ENCODE data around the gene FCHSD2.
"Not testable (repeated sequence)": the region's sequence is repeated elsewhere in the genome, so short reads cannot be mapped to it uniquely, and the experiment has no call there.

FCHSD2 gene

DNA sequence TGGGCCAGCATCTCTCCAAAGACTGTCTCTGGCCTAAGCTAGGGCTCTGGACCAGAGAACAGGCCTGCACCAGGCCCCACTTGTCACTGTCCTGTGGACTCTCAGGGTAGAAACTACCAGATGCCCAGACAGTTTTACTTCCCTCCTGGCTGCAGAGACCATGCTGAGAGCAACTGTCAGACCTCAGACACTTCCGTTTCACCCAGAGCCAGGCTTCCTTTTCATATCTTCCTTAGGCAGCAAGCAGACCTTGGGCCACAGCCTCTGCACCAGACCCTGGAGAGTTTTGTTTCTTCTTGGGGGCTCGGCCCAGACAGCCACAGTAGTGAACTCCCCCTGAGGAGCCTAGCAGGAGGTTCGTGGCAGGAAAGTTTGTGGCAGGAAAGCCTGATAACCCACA lies 12.1 kb upstream of the FCHSD2 start:
- H3K4me3 ChIP-seq (ENCODE audit: low read length), result peak overlapping the region; percentile 14
- peak; percentile 96 for DNase-seq (ENCODE audit: low read depth, low spot score)

DNA sequence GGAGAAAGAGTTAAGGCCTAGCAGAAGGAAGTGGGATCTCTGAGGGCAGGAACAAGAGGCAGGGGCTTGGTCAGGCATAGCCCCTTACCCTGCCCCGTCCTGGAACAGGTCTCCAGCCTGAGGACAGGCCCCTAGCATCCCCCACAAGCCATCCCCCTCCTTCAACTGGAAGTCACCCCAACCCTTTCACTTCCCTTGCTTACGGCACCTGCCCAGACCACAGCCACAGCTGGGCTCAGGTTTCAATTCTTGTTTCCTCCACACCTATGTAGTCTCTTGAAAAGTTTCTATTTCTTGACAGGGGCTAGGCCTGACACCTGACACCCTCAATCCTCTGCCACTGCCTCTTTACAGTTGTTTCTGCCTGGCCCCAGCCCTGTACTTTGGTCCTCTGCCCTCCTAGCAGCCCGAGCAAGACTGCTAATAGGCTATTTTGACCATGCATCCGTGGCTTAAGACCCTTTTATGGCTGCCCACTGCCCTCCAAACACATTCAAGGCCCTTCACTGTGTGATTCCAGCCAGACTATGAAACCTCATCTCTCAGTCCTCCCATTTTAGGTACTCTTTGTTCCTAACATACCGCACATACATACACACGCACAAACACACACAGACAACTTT lies 10.9 kb upstream of the FCHSD2 start:
- H3K4me3 ChIP-seq (ENCODE audit: low read length), result peak overlapping the region; percentile 20; the same call in 1 of the 2 replicates
- DNase-seq (ENCODE audit: low read depth, low spot score), result peak; percentile 92

DNA sequence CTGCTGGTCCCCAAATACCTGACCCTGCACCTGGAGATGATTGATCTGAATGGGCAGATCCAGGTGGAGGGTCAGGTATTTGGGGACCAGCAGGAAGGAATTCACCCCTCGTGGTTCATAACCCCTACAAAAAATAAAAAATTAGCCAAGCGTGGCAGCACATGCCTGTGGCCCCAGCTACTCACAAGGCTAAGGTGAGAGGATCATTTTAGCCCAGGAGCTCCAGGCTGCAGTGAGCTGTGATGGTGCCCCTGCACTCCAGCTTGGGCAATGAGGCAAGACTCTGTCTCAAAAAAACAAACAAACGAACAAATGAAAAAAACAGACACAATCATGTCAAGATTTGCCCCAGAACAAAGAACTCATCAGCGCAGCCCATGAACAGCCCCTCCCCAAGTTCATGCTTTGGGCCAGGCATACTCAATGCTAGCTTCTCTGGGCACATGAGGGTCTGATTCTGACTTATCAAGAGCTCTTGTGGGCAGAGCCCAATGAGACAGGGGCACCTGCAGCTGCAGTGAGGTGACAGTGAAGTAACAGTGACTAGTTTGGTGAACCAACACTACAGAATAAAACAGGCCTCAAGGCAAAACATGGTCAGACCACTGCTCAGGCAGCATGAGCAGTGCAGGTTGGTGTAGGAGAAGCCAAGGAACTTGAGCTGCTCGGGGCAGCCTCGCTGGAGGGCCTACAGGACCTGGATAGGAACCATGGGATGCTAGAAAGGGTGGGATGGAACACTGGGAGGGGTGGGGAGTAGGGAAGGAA lies 10.2 kb upstream of the FCHSD2 start:
- H3K4me3 ChIP-seq (ENCODE audit: low read length), result no peak overlapping the region
- DNase-seq (ENCODE audit: low read depth, low spot score), result peak; percentile 64

DNA sequence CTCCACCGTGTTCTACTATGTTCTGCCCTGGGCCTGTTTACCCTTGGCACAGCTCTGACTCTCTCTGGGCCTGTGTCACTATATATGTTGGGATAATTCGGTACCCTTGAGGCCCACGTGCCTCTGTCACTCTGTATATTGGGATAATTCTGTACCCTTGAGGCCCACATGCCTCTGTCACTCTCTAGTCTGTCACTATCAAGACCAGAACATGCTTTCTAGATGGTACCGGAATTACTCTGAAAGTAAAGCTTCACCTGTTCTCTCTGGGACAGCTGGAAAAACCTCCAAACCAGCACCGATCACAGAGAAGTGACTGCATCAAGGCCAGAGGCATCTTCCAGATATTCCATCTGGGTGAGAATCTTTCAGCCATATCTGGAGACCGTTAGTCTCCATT lies 9.3 kb upstream of the FCHSD2 start:
- no peak for DNase-seq (ENCODE audit: low read depth, low spot score)

DNA sequence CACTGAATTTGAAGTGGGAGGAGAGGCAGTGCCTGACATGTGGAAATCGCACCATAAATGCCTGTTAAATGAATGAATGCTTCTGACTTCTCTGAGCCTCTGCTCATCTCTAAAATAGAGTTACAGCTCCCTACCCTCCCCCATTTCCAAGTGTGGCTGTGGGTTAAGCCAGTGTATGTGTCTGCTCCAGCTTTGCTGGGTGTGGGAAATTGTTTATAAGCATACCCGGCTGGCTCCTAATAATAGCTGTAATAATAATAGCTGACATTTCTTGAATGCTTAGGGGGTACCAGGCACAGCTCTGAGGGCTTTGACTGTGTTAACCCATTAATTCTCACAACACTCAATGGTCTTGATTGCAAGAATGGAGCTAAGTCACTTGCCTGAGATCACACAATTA lies 7.0 kb upstream of the FCHSD2 start:
- DNase-seq (ENCODE audit: low read depth, low spot score), result no peak
- H3K4me3 ChIP-seq (ENCODE audit: low read length), result no peak overlapping the region

More for the DNA sequence above, 9.3 kb upstream of the FCHSD2 start:
- H3K4me3 ChIP-seq (ENCODE audit: low read length), result no peak overlapping the region

DNA sequence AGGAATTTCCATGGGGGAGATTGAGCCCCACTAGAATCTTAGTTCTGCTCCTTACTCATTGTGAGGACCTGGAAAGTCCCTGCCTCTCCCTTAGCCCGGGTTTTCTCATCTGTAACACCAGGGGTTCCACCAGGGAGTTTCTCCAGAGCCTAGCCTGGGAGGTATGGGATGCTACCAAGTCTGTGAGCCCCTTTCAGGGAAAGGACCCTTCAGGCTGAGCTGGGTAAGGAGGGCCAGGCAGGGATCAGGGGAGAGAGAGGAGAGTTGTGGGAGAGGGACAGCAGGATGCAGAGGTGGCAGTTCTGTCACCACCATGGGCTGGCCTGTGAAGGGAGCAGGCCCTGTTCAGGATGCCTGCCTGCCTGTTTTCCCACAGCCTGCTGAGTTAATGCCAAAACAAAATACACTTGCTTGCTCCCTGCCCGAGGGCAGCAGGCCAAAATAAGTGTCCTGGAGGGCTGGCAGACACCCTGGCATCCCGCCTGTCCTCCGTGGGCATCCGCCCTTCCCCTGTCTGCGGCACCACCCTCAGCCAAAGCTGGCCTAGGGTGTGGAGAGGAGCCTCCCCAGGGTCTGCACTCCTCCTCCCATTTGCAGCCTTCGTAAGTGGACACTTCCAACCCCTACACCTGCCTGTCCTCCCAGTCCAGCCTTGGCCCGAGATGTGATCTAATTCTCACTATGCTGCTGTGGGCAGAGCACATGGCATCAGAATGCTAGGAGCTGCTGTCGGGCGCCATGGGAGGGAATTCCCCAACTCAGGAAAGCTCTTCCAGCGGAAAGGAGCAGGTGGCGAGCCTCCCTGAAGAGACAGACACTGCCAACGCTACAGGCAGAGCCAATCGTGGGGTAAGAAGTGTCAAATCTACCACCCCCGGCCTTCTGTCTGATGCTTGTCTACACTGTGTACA lies 5.9 kb upstream of the FCHSD2 start:
- no peak overlapping the region for H3K4me3 ChIP-seq (ENCODE audit: low read length)
- DNase-seq (ENCODE audit: low read depth, low spot score), result no peak

DNA sequence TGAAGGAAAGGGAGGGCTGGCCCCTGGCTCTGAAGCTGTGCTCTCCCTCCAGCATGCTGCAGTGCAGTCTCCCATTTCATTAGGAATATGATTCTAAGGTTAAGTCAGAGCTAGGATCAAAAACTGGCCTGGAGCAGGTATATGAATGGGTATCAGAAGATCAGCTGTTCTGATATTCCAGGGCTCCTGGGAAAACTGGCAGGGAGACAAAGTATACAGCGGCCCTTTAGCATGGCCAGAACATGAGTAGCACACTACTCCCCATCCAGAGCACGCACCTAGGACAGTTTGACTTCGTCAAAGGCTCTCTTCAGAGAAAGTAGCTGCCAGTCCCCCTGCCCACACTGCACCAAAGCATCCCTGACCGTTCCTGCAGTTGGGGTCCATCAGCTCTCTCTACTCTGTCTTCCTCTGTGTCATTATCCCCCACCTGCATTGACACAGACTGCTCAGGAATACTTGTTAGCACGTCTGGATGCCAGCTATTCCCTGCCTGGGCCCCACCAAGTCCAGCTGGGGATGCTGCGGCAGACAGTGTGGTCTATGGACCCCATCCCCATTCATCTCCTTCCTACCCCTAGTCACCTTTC lies 4.0 kb upstream of the FCHSD2 start:
- H3K4me3 ChIP-seq (ENCODE audit: low read length), result no peak overlapping the region
- no peak for DNase-seq (ENCODE audit: low read depth, low spot score)

DNA sequence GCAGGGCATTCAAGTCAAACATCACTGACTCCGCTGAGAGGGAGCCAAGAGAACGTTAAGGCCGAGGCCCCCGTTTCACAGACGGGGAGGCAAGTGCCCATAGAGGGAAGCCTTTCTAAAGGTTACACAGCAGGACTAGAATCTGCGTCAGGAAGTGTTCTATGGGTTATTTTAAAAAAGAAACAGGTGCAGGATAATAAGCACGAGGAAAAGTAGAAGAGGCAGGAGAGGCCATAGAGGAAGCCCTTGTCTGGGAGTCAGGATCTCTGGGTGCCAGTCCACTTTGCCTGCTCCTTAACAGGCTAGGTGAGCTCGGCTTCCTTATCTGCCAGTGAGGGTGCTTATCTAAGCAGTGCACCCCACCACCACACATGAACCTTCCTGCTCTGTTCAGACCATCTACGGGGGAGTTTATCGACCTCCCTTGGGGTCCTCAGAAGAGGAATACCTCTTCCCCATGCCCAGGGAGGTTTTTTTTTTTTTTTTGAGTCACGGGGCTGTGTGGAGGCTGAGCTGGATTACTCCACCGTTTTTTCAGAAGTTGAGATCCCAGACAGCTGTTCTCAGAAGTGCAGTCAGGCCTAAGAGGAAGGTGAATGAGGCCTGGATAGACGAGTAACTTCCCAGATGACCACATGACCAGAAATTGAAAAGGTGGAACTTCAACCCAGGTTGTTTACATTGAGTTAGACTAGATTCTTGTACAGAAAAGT lies 1.2 kb upstream of the FCHSD2 start:
- H3K4me3 ChIP-seq (ENCODE audit: low read length), result peak overlapping the region; percentile 63
- DNase-seq (ENCODE audit: low read depth, low spot score), result no peak

DNA sequence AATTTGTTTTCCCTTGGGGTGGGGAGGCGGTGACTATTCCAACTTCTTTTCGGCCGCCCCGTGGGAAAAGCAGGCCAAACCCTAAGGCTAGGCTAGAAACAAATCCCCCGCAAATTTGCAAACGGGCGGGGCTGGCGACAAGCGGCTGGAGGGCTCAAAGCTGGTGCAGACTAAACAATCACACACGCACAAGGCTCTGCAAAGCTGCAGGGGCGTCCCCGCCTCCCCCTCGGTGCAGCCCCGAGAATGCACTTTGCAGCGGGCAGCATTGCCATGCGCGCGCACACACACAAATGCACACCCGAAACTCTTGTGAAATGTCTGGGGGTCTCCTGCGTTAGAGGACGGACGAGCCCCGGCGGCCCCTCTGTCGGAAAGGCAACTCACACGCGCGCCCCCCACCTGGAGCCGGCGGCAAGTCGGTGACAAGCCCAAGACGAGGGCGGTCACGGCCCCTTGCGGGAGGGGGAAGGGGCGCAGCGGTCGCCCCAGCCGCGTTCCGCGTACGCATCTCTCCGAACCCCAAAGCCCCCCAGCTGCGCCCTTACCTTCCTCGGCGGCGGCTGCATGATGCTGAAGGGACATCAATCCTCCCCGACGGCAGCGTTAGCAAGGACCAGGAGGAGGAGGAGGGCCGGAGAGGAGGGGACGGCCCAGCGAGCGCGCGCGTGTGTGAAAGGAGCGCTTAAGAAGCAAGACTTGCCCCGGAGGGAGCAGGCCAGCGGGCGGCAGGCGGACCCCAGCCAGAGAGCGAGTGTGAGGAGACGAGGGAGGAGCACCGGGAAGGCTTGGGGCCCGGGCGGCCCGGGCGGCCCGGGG lies 600 bp downstream of the FCHSD2 start:
- H3K4me3 ChIP-seq (ENCODE audit: low read length), result peak overlapping the region; percentile 86
- no peak for DNase-seq (ENCODE audit: low read depth, low spot score)

DNA sequence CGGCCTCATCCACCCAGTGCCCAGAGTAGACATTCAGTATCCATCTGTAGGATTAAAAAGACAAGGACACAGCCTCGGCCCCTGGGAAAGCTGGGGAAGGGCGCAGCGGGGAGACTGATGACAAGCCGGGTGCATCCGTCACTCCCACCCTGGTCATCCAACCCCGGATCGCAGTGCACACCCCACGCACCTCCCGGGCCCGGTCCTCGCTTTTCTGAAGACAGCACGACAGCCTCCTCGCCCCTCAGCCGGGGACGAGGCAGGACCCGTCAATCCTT lies 1.1 kb downstream of the FCHSD2 start:
- DNase-seq (ENCODE audit: low read depth, low spot score), result no peak
- H3K4me3 ChIP-seq (ENCODE audit: low read length), result peak overlapping the region; percentile 86

DNA sequence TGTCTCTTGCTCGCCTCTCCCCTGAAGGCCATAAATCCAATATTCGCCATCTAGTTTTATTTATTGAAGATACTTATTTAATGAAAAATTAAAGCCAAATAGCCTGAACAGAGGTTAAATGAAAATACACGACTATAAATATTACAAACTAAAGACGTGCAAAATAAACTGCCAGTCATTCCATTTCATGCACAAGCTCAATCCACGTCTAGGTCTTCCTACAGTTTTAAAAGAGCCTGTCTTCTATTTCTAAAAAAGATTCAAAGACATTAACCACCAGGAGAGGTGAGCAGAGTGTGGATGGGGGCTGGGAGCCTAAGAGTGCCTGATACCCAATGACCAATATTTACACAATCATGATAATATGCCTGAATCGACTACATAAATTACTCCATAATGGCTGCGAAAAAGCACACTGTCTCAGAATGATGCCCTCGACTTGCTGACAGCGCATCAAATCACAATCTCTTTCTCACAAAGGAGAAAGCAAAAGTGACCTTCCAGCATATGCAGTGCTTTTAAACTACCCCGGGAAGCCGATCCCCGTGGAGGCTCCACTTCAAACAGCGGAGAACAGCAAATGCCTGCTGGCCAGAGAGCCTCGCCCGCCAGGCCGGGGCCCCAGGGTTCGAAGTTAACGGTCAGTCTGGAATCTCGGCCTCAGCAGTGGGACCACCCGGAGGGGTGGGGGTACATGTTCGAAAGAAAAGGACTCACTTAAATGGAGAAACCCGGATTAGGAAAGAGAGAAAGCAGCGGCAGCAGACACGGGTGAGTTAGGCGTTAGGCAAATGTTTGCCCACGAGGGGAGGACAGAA lies 1.7 kb downstream of the FCHSD2 start:
- H3K4me3 ChIP-seq (ENCODE audit: low read length), result peak overlapping the region; percentile 86
- DNase-seq (ENCODE audit: low read depth, low spot score), result no peak

DNA sequence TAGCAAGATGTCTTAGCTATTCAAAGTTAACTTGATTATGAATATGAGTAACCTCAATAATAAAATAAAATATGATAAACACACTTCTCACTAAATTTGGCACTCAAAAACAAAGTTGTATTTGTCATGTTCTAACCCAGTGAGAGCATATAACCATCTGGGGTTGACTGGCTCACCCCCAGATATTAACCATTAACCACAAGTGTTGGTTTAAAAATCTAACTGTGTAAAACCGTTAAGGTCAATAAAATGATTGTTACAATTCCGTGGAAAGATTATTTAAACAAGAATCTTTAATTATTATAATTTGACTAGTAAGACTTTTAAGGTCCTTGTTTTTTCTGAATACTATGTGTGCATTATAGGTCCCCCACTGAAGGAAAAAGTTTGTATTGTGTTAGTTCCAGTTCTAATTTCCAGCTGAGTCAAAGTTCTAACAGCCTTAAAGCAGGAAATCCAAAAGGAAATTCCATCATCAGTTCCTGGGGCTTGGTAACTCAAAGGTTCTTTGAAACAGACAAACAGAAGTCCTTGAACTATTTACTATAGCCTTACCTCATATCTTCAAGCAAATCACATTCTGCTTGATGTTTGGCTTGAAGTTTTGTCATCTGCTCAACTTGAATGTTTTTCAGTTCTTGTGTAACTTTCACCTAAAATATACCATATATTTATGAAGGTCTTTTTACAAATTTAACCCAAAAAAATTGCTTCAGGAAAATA lies 2.5 kb downstream of the FCHSD2 start:
- DNase-seq (ENCODE audit: low read depth, low spot score), result no peak
- H3K4me3 ChIP-seq (ENCODE audit: low read length), result no peak overlapping the region

DNA sequence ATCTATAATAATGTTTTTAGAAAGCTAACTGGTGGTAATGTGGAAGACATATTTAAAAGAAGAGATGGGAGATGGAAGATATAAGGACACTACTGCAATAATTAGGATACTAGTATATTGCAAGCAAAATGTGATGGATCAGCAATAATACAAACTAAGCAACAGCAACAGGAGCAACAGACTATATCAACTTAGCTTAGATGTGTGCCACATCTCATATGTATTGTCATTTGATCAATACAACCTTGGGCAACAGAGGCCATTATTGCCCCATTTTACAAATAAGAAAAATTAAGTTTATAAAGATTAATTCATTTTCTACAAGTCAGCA lies 4.2 kb downstream of the FCHSD2 start:
- no peak overlapping the region for H3K4me3 ChIP-seq (ENCODE audit: low read length)
- no peak for DNase-seq (ENCODE audit: low read depth, low spot score)

DNA sequence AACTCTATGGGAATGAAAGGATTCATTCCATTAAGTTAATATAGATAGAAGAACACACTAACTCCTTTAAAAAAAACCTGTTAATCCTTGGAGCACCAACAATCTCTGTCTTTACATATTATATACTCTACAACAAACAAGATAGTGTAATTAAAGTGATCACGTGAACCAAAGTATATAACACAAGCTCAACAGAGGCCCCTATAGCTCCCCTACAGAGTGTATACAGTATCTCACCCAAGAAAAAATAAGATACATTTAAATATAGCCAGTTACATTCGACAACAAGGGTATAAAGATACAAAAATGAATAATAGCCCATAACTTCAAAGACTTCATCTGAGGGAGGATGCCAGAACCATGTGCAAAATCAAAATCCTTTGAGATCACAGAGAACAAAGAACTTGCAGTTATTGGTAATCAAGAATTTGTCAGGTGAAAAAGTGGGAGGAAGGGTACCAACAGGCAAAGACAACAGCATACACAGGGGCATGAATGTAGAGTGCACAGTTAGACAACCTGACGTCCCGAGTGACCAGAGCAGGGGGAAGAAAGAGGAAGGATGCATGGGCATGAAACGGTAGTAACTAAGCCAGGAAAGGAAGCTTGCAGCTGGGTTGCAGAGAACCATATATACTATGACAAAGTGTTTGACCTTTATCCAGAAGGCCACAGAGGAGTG lies 4.7 kb downstream of the FCHSD2 start:
- DNase-seq (ENCODE audit: low read depth, low spot score), result no peak
- no peak overlapping the region for H3K4me3 ChIP-seq (ENCODE audit: low read length)

DNA sequence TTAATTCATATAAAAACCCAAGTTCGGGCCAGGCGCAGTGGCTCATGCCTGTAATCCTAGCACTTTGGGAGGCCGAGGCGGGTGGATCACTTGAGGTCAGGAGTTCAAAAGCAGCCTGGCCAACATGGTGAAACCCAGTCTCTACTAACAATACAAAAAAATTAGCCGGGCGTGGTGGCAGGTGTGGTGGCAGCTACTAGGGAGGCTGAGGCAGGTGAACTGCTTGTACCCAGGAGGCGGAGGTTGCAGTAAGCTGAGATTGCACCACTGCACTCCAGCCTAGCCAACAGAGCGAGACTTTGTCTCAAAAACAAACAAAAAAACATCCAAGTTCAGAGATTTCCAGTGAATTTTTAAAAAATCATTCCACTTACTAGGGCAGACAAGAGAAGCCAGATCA lies 5.4 kb downstream of the FCHSD2 start:
- DNase-seq (ENCODE audit: low read depth, low spot score); H3K4me3 ChIP-seq (ENCODE audit: low read length): not testable (repeated sequence)
